GM08714 (cell line): ENCODE measurements around the gene CCDC47.
"Not testable (repeated sequence)": the region's sequence is repeated elsewhere in the genome, so short reads cannot be mapped to it uniquely, and the experiment has no call there.

Source experiments
- H3K4me3 ChIP-seq: fragments of 200-500 bp; sonication (Bioruptor generic); 2 replicates; pipeline ENCODE4 v1.5.1; 2014; ENCODE audit warnings: mild to moderate bottlenecking, low read length, inconsistent platforms
- ZNF274 ChIP-seq: IDR thresholded peaks from 2 replicates; pipeline ENCODE4 v1.6.1; 2012; ENCODE audit warnings: mild to moderate bottlenecking, low read depth, low read length

CCDC47 gene

GRCh38 chr17:63798572-63799106 is 25.2 kb upstream of the CCDC47 start:
- H3K4me3 ChIP-seq = no peak overlapping the region
- TF ChIP-seq ZNF274 = no peak

- not testable (repeated sequence) for H3K4me3 ChIP-seq
Measured at GRCh38 chr17:63796375-63796774, 23.0 kb upstream of the CCDC47 start.

DNA sequence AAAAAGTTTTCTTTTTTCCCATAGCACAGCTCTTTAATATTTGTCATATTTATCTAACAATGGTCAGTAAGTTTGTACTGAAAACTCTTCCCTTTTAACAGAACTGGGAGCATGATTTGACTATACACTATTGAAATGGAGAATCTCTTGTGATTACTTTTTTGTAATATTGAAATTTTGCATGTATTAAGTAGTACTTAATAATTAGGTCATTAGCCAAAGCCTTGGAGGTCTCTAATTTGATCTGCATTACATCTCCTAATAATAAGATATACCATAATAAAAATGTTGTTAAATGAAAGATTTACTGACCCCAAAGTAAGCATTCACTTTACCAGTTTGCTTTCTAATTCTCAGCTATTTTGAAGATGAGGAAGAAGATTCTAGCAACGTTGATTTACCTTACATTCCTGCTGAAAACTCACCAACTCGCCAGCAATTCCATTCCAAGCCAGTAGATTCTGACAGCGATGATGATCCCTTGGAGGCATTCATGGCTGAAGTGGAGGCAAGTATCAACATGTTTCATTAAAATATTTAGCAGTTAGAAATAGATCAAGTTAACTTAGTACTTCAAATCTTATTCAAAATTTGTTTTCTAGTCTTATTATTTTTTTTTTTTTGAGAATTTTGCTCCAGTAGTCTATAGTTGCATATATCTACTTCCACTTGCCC is 18.8 kb upstream of the CCDC47 start:
- TF ChIP-seq ZNF274 = no peak
- no peak overlapping the region for H3K4me3 ChIP-seq

- no peak for TF ChIP-seq ZNF274
- H3K4me3 ChIP-seq = no peak overlapping the region
Measured at GRCh38 chr17:63790057-63790456, 16.7 kb upstream of the CCDC47 start.

DNA sequence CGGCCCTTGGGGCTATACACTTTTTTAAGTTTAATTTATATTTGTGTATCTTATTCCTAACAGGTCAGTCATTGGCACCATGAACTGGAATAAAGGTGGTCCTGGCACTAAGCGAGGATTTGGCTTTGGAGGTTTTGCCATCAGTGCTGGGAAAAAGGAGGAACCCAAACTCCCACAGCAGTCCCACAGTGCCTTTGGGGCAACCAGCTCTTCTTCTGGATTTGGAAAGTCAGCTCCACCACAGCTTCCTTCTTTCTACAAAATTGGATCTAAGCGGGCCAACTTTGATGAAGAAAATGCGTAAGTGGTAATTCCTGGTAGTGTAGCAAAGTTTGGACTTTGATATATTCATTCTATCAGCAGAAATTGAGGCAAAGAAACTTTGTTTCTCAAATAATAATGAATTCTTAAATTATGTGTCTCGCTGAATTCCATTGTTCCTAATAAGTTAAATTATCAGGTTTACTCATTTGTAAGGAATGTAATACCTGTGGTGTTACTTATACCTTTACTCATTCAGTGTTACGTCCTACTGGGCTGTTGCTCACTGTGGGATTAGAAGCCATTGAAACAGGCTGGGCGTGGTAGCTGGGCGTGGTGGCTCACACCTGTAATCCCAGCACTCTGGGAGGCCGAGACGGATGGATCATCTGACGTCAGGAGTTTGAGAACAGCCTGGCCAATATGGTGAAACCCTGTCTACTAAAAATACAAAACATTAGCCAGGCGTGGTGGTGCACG is 13.7 kb upstream of the CCDC47 start:
- TF ChIP-seq ZNF274 = no peak

DNA sequence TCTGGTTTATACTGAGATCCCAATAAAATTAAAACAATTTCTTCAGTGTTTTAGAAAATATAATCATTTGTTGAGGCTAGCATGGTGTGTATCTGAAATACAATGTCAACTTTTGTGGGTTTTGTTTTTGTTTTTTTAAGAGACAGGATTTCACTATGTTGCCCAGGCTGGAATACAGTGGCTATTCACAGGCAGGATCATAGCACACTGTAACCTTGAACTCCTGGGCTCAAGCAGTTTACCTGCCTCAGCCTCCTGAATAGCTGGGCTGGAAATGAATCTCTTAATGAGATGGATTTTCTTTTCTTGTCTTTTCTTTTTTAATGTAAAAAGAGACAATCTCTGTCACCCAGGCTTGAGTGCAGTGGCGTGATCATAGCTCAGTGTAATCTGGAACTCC is 12.7 kb upstream of the CCDC47 start:
- H3K4me3 ChIP-seq = no peak overlapping the region
- TF ChIP-seq ZNF274 = no peak

More for the DNA sequence above, 13.7 kb upstream of the CCDC47 start:
- H3K4me3 ChIP-seq = no peak overlapping the region

- no peak overlapping the region for H3K4me3 ChIP-seq
- no peak for TF ChIP-seq ZNF274
Measured at GRCh38 chr17:63785556-63785955, 12.2 kb upstream of the CCDC47 start.

- no peak for TF ChIP-seq ZNF274
- H3K4me3 ChIP-seq = no peak overlapping the region
Measured at GRCh38 chr17:63783522-63783921, 10.1 kb upstream of the CCDC47 start.

GRCh38 chr17:63780928-63781327 is 7.5 kb upstream of the CCDC47 start:
- H3K4me3 ChIP-seq = no peak overlapping the region
- no peak for TF ChIP-seq ZNF274

- TF ChIP-seq ZNF274 = no peak
- no peak overlapping the region for H3K4me3 ChIP-seq
Measured at GRCh38 chr17:63780507-63780906, 7.1 kb upstream of the CCDC47 start.

- peak overlapping the region; percentile 100 for H3K4me3 ChIP-seq
- no peak for TF ChIP-seq ZNF274
Measured at GRCh38 chr17:63775420-63775819, 2.0 kb upstream of the CCDC47 start.

DNA sequence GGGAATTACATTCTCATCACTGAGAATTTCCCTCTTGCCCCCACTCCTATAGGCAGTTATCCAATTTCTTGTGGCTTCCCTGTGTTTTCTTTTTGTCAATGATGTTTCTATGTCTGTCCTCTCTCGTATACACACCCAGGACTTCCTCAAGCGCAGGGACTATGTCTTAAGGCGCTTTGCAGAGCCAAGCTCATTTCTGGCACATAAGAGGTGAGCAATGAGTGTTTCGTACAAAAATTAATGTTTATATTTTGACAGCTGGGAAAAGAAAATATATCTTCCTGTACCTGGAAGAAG is 1.5 kb upstream of the CCDC47 start:
- no peak for TF ChIP-seq ZNF274
- H3K4me3 ChIP-seq = peak overlapping the region; percentile 100

DNA sequence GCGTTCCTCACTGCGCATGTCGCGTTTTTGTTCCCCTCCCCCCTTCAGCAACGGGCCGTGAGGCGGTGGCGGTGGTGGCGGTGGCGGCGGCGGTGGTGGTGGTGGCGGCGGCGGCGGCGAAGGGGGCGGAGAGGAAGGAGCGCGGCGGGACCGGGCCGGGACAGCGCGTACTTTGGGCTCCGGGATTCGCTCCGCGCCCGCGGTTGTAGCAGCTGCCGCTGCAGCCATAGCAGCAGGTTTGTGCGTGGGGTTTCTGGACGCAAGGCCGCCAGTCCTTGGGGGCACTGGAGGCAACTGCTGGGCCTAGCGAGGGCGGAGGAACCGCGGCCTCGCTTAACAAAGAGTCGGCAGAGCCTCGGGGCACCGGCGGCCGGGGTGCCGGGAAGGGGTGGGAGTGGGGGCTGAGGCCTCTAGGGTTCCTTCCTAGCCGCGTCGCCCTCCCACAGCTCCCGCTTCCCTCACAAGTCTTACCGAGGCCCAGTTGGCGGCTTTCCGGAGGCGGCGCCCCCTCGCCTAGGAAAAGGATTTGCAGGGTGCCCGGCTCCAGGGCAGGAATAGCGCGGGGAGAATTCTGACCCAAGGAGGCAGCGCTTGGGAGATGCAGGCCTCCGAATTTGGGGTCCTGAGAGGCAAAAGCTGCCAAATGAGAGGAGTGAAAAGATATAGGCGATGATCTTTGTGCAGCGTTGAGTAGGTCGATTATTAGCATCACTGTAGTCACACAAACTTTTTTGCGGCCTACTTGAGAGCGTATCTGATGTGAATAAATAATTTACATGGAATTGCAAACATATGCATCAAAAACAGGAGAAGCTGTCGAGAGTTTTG is 958 bp upstream of the CCDC47 start, which contains the start of gene DDX42:
Gene DDX42 (plus strand): TSS at position 30 of the 828 bp plus-strand sequence. CDS start 12,880 bp downstream, outside the sequence.
- no peak for TF ChIP-seq ZNF274
- H3K4me3 ChIP-seq = peak within 1 kb of the TSS; percentile 100

DNA sequence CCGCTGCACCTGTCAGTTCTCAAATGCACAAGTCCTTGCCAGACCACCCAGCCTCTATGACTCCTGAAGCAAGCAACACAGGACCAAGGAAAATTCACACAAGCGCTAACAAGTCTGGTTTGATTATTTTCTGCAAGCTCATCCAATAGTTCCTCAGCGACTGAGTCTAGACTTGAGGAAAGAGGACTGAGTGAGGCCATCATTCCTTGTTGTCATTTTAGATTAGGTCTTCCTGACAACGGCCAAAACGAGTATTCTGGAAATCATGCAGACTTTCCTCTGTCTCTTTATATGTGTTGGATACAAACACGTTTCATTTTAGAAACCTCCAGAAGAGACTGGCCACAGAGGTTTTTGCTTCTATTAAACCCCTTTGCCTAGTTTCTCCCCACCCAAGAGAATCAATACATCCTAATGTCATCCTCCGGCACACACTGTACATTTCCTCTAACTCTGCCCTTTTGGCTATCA is 561 bp downstream of the CCDC47 start:
- H3K4me3 ChIP-seq = peak overlapping the region; percentile 99
- no peak for TF ChIP-seq ZNF274
